AG09319 (cell line): ENCODE results near the gene NR4A2.

ENCODE experiments used
- DNase-seq: peaks from one replicate; pipeline ENCODE4 v3.0.0-alpha.2; 2010; ENCODE audit warnings: low read depth; ENCODE audit errors: extremely low read depth
- CTCF ChIP-seq: IDR thresholded peaks from 2 replicates; pipeline ENCODE4 v1.5.1; 2011; ENCODE audit warnings: low read depth, mild to moderate bottlenecking, inconsistent platforms, low read length, moderate library complexity

Gene NR4A2

GRCh38 chr2:156352911-156353310 lies 20.4 kb upstream of the NR4A2 start:
- DNase-seq: no peak
- TF ChIP-seq CTCF: no peak

DNA sequence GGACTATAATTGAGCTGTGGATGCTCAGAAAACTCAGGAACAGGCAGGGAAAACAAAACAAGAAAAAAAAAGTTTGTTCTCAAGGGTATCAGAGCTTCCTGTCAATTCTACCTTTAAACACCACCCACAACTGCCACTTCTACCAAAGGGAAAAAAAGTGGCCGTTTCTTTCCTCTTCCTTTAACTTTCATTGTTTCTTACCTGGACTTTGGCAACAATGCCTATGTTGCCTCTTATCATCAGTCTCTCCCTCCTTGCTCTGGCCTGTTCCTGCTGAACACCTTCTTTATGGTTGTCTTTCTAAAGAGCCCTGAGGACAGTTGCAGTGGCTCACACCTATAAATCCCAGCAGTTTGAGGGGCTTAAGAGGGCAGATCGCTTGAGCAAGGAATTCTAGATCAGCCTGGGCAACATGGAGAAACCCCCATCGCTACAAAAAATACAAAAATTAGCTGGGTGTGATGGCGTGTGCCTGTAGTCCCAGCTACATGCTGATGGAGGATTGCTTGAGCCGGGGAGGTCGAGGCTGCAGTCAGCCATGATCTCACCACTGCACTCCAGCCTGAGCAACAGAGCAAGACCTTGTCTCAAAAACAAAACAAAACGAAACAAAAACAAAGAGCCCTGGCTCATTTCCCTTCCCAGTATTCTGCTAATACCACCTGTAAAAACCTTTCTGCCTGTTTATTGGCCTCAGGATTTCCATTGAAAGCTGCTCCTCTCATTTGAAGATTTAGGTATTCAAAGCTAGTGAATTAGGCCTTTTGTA lies 18.0 kb upstream of the NR4A2 start:
- TF ChIP-seq CTCF: no peak
- DNase-seq: no peak

DNA sequence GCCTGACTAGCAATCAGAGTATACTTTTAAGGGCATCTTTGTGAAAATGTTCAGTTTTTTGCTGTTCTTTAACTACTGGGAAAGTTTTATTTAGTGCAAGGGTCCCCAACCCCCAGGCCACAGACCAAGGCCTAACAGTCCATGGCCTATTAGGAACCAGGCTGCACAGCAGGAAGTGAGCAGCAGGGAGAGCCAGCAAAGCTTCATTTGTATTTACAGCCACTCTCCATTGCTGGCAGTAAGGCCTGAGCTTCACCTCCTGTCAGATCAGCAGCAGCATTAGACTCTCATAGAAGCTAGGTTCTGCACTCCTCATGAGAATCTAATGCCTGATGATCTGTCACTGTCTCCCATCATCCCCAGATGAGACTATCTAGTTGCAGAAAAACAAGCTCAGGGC lies 17.1 kb upstream of the NR4A2 start:
- no peak for TF ChIP-seq CTCF
- no peak for DNase-seq

GRCh38 chr2:156349161-156349560 lies 16.6 kb upstream of the NR4A2 start:
- no peak for TF ChIP-seq CTCF
- DNase-seq: no peak

GRCh38 chr2:156347431-156347830 lies 14.9 kb upstream of the NR4A2 start:
- TF ChIP-seq CTCF: no peak
- no peak for DNase-seq

DNA sequence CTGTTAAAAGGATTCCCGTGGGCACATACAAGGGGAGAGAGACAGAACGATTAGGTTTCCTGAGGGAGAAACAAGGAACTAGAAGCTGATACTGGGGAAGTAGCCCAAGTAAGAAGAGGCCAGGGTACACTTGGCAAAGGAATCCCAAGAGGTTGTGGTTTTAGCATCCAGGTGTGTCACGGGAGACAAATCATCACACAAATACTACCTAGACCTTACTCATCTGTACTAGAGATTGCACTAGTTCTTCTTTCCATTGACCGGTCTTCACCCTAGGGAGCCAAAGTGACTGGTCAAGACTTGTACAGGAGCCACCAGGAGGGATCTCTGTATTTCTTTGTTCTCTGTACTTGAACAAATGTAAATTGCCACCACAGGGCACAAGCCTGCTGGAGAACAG lies 14.2 kb upstream of the NR4A2 start:
- no peak for TF ChIP-seq CTCF
- no peak for DNase-seq

DNA sequence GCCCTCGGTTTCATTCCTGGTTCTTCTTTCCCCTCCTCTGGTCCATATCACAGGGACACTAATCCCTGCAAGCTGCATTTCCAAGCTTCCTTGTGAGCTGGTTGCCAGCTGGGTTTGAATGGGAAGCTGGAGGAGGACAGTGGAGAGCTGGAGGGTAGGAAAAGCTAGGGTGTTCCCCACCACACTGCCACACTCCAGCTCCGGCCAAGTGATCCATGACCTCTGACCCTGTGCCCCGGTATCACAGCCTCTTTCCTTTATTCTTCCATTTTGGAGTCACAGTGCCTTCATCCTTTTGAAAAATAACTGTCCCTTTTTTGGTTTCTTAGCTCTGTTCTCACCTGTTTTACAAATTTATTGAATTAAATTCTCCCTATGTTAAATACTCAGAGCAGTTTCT lies 13.1 kb upstream of the NR4A2 start:
- TF ChIP-seq CTCF: no peak
- no peak for DNase-seq
